Prostate gland (tissue), 2 donors: ENCODE results near the gene KRT14.

ENCODE experiments used
- CTCF ChIP-seq, 4 experiments: fragments of 200-600 bp in 2 of 4; fragments of 450-650 bp in 2 of 4; sonication (generic) in 2 of 4; IDR thresholded peaks; 1 replicate in 3 of 4; 2 replicates in 1 of 4; pipeline ENCODE4 v1.5.1; 2016 to 2019; ENCODE audit warnings: antibody characterized with exemption in 4 of 4, mild to moderate bottlenecking in 2 of 4, moderate library complexity in 2 of 4
- POLR2A ChIP-seq: fragments of 450-650 bp; IDR thresholded peaks from one replicate; pipeline ENCODE4 v1.6.1; 2016; ENCODE audit warnings: antibody characterized with exemption, mild to moderate bottlenecking
- POLR2AphosphoS5 ChIP-seq: sonication (generic); formaldehyde crosslinking; IDR thresholded peaks from one replicate; pipeline ENCODE4 v1.6.1; 2017; ENCODE audit warnings: antibody characterized with exemption

GRCh38 chr17:41546819-41547218 is 39.9 kb downstream of the KRT14 start:
- no peak for TF ChIP-seq CTCF (IDR thresholded peaks at IDR 0.05)
- TF ChIP-seq POLR2A = no peak
- TF ChIP-seq POLR2AphosphoS5 = no peak
